Adrenal gland (tissue), 5 donors: ENCODE measurements around the gene LPIN1.

Experiments
- POLR2A ChIP-seq, 2 donors: fragments of 450-650 bp; IDR thresholded peaks; one replicate each; pipeline ENCODE4 v1.6.1; 2017; ENCODE audit warnings: antibody characterized with exemption in 2 of 2, mild to moderate bottlenecking in 2 of 2, moderate library complexity in 1 of 2
- TF ChIP-seq, protein P1 (sequence below), 6 experiments: fragments of 450-650 bp in 4 of 6; fragments of 200-600 bp in 2 of 6; sonication (generic) in 1 of 6; IDR thresholded peaks; 1 replicate in 5 of 6; 2 replicates in 1 of 6; pipeline versions ENCODE4 v1.5.1 to v1.8.0; 2016 to 2021; ENCODE audit warnings: antibody characterized with exemption in 6 of 6, mild to moderate bottlenecking in 2 of 6, moderate library complexity in 1 of 6
- donor health status: DM: no; HTN: no; CAD: no.

DNA sequence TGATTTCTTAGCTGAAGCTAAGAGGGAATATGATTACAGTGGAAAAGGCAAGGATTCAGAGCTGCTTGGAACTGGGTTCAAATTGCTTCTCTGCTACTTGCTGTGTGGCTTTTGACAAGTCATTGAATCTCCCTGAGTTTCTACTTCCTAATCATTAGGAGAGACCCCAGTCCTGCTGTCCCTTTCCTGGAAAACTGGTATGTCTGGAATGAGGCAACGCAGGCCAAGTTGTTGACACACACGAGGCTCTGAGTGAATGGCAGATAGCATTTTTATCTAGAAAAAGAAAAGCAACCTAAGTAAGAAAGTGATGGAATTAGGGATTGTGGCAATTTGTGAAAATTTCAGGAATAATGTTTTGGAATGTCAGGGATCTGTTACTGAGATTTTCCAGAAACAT, 123.6 kb downstream of the LPIN1 start:
- TF ChIP-seq, protein P1, sequence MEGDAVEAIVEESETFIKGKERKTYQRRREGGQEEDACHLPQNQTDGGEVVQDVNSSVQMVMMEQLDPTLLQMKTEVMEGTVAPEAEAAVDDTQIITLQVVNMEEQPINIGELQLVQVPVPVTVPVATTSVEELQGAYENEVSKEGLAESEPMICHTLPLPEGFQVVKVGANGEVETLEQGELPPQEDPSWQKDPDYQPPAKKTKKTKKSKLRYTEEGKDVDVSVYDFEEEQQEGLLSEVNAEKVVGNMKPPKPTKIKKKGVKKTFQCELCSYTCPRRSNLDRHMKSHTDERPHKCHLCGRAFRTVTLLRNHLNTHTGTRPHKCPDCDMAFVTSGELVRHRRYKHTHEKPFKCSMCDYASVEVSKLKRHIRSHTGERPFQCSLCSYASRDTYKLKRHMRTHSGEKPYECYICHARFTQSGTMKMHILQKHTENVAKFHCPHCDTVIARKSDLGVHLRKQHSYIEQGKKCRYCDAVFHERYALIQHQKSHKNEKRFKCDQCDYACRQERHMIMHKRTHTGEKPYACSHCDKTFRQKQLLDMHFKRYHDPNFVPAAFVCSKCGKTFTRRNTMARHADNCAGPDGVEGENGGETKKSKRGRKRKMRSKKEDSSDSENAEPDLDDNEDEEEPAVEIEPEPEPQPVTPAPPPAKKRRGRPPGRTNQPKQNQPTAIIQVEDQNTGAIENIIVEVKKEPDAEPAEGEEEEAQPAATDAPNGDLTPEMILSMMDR (IDR thresholded peaks at IDR 0.05): no peak
- TF ChIP-seq POLR2A (IDR thresholded peaks at IDR 0.05): no peak
